ENCODE data around the gene GABBR2.
A peak's percentile ranks its signal among the peaks of the same experiment; 100 is the strongest.
"Not testable (repeated sequence)": the region's sequence is repeated elsewhere in the genome, so short reads cannot be mapped to it uniquely, and the experiment has no call there.

Gene GABBR2

DNA sequence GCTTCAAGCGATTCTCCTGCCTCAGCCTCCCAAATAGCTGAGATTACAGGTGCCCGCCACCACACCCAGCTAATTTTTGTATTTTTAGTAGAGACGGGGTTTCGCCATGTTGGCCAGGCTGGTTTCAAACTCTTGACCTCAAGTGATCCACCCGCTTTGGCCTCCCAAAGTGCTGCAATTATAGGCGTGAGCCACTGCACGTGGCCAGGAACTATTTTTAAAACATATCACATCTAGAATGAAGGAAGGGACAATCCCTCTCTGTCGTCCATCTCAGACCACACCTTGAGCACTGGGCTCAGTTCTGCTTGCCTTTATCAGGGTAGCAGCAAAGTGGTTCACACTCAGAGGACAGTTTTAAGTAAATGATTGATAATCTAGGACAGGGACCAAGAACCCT is 207.5 kb downstream of the GABBR2 start:
- H3K9ac ChIP-seq (ENCODE audit: low read depth, low read length); H3K9me3 ChIP-seq (replicated peaks; ENCODE audit: low read length): not testable (repeated sequence)

DNA sequence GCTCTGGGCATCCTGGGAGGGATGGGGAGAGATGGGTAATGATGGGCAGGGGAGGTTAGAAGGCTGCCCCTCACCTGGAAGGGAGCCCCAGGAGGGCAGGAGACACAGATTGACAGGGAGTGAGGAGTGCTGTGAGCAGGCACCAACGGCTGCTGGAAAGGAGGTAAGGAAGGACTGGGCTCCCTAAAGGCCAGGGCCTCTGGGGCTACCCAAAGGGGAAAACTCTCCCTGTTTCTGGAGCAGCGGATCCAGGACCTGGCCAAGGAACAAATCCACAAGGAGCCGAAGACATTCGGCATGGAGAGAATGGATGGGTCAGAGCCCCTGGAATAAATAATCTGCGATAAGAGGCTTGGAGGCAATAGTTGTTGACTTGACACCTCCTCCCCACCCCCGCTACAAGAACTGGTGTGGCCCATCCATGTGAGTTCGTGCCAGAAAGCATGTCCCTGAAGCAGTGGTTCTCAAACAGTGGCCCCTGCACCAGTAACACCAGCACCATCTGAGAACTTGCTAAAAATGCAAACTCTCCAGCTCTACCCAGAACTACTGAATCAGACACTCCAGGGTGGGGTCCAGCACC is 208.3 kb downstream of the GABBR2 start:
- Histone ChIP-seq H3K9ac (ENCODE audit: low read depth, low read length) (no peak overlapping the region), H3K9me3 (replicated peaks; ENCODE audit: low read length) (no peaks in the 10 kb centered on the region), H3K4me3 (ENCODE audit: low read length) (no peak overlapping the region), H3K4me2 (ENCODE audit: low read length) (no peak overlapping the region), H3K27me3 (ENCODE audit: control insufficient read depth, insufficient read depth, low read length) (peaks cover 4% of the 10 kb centered on the region), H3K4me1 (ENCODE audit: control insufficient read depth, insufficient read depth, low read length) (peaks cover 14% of the 10 kb centered on the region), H3K36me3 (ENCODE audit: insufficient read depth, low read length) (no peaks in the 10 kb centered on the region)

More for the DNA sequence above, 207.5 kb downstream of the GABBR2 start:
- H3K36me3 ChIP-seq (ENCODE audit: insufficient read depth, low read length); H3K27me3 ChIP-seq (ENCODE audit: control insufficient read depth, insufficient read depth, low read length); H3K4me3 ChIP-seq (ENCODE audit: low read length); H3K4me2 ChIP-seq (ENCODE audit: low read length): not testable (repeated sequence)
- H3K4me1 ChIP-seq (ENCODE audit: control insufficient read depth, insufficient read depth, low read length): peaks cover 14% of the 10 kb centered on the region

DNA sequence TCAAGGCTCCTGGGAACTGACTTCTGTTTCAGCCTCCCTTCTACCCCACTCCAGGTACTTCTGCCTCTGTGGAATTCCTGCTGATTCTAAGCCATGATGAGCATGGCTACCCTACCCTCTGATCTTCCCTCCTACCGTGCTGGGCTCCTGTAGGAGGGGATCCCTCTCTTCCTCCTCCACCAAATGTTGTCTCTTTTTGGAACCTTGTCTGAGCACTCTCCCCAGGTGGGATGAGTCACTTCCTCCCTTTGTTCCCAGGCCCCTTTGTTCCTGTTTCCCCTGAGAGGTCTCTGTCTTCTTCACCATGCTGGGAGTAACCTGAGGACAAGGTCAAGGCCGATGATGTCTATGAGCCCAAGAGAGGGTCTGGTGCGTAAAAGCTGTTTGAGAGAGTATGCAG is 213.2 kb downstream of the GABBR2 start:
- H3K27me3 ChIP-seq (ENCODE audit: control insufficient read depth, insufficient read depth, low read length): no peaks in the 10 kb centered on the region
- no peak overlapping the region for H3K4me3 ChIP-seq (ENCODE audit: low read length)
- no peak overlapping the region for H3K9ac ChIP-seq (ENCODE audit: low read depth, low read length)
- H3K4me1 ChIP-seq (ENCODE audit: control insufficient read depth, insufficient read depth, low read length): peaks cover 15% of the 10 kb centered on the region
- no peaks in the 10 kb centered on the region for H3K9me3 ChIP-seq (replicated peaks; ENCODE audit: low read length)
- no peak overlapping the region for H3K4me2 ChIP-seq (ENCODE audit: low read length)
- no peaks in the 10 kb centered on the region for H3K36me3 ChIP-seq (ENCODE audit: insufficient read depth, low read length)

GRCh38 chr9:98494852-98495251 is 213.9 kb downstream of the GABBR2 start:
- Histone ChIP-seq H3K9ac (ENCODE audit: low read depth, low read length) (no peak overlapping the region), H3K9me3 (replicated peaks; ENCODE audit: low read length) (no peaks in the 10 kb centered on the region), H3K36me3 (ENCODE audit: insufficient read depth, low read length) (no peaks in the 10 kb centered on the region), H3K4me3 (ENCODE audit: low read length) (no peak overlapping the region), H3K4me1 (ENCODE audit: control insufficient read depth, insufficient read depth, low read length) (peaks cover 18% of the 10 kb centered on the region), H3K4me2 (ENCODE audit: low read length) (no peak overlapping the region), H3K27me3 (ENCODE audit: control insufficient read depth, insufficient read depth, low read length) (no peaks in the 10 kb centered on the region)

DNA sequence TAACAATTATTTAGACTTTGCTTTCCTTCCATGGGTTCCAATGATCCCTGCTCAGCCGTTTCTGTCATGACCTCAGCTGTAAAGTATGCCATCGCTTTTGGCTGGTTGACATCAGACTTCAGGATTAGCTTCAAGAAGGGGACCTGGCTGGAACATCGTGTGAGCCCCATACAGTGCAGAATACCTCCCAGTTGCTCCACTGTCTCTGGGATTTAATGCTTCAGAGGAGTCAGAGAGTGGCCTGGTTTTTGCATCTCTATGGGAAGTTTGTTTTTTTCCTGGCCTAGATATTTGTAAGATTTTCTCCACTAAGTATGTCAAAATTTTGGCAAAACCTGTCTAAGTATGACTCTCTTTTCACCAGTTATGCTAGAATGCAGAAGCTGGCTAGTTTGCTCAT is 216.9 kb downstream of the GABBR2 start:
- H3K36me3 ChIP-seq (ENCODE audit: insufficient read depth, low read length): no peaks in the 10 kb centered on the region
- H3K9ac ChIP-seq (ENCODE audit: low read depth, low read length): no peak overlapping the region
- H3K4me3 ChIP-seq (ENCODE audit: low read length): no peak overlapping the region
- no peaks in the 10 kb centered on the region for H3K27me3 ChIP-seq (ENCODE audit: control insufficient read depth, insufficient read depth, low read length)
- no peaks in the 10 kb centered on the region for H3K9me3 ChIP-seq (replicated peaks; ENCODE audit: low read length)
- peaks cover 37% of the 10 kb centered on the region for H3K4me1 ChIP-seq (ENCODE audit: control insufficient read depth, insufficient read depth, low read length)
- peak overlapping the region; percentile 34 for H3K4me2 ChIP-seq (ENCODE audit: low read length)

DNA sequence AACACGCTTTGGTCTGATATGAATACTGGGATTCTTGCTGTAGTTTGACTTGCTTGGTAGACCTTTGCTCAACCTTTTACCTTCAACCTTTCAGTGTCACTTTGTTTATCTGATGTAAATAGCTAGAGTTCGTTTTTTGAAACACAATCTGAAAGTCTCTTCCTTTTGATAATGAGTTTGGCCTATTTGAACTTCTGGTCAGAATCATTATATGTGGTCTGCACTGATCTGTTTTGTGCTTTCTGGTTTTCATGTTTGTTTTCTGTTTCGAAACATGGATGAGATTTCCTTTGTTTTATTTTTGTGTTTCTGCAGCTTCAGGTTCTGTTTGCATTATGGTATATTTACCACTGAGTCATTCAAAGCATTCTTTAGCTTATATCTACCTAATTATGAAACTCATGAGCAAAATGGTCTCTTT is 217.5 kb downstream of the GABBR2 start:
- Histone ChIP-seq H3K9me3 (replicated peaks; ENCODE audit: low read length) (no peaks in the 10 kb centered on the region), H3K4me1 (ENCODE audit: control insufficient read depth, insufficient read depth, low read length) (peaks cover 37% of the 10 kb centered on the region), H3K4me2 (ENCODE audit: low read length) (peak overlapping the region; percentile 34), H3K36me3 (ENCODE audit: insufficient read depth, low read length) (no peaks in the 10 kb centered on the region), H3K9ac (ENCODE audit: low read depth, low read length) (no peak overlapping the region), H3K27me3 (ENCODE audit: control insufficient read depth, insufficient read depth, low read length) (no peaks in the 10 kb centered on the region), H3K4me3 (ENCODE audit: low read length) (no peak overlapping the region)

DNA sequence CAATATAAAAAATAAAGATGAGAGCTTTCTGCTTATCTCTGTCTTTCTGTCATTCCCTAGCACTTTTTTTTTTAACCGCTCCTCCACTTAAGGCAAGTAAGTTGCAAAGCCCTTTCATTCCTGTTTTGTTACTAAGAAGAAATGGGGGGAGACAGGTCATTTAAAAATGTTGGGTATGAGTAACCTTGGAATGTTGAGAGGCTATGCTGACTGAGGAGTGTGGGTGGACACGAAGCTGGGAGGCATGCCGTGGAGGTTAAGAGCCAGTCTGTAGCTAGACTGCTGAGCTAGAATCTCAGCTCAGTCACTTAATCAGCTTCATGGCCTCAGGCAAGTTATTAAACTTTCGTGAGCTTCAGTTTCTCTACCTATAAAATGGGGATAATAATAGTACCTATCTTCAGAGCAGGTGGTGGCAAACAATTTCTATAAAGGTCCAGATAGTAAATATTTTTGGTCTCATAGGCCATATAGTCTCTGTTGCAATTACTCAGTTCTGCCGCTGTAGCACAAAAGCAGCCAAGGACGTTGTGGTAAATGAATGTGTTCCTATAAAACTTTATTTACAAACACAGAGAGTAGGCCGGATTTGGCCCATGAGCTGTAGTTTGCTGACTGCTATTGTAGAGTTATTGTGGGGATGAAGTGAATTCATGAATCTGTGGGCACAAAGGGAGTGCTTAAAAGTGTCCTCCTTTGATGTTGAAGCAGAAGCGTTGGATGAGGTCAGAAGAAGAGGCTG is 220.0 kb downstream of the GABBR2 start:
- Histone ChIP-seq H3K4me3 (ENCODE audit: low read length) (no peak overlapping the region), H3K9ac (ENCODE audit: low read depth, low read length) (peak overlapping the region; percentile 4), H3K27me3 (ENCODE audit: control insufficient read depth, insufficient read depth, low read length) (peaks cover 3% of the 10 kb centered on the region)

DNA sequence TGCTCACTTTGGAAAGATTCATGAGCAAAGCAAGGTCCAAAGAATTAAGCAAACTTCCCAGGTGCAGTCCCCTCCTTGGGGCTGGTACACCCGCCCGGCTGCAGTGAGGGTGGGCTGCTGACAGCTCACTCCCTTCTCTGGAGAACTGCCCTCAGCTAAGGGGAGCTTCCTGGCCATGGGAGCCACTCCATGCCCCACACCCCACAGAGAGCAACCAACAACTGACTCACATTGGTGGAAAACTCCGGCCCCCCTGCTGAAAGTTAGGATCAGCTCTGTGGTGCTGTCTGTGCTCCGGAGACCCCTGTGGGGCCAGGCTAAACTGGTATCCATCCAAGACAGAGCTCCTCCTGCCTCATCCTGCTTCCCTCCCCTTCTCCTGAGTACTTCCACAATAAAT is 223.0 kb downstream of the GABBR2 start:
- no peaks in the 10 kb centered on the region for H3K36me3 ChIP-seq (ENCODE audit: insufficient read depth, low read length)
- no peak overlapping the region for H3K4me3 ChIP-seq (ENCODE audit: low read length)
- H3K4me2 ChIP-seq (ENCODE audit: low read length): no peak overlapping the region
- H3K9me3 ChIP-seq (replicated peaks; ENCODE audit: low read length): no peaks in the 10 kb centered on the region
- H3K9ac ChIP-seq (ENCODE audit: low read depth, low read length): no peak overlapping the region
- H3K27me3 ChIP-seq (ENCODE audit: control insufficient read depth, insufficient read depth, low read length): peaks cover 8% of the 10 kb centered on the region
- H3K4me1 ChIP-seq (ENCODE audit: control insufficient read depth, insufficient read depth, low read length): peaks cover 23% of the 10 kb centered on the region

More for the DNA sequence above, 220.0 kb downstream of the GABBR2 start:
- Histone ChIP-seq H3K4me1 (ENCODE audit: control insufficient read depth, insufficient read depth, low read length) (peaks cover 37% of the 10 kb centered on the region), H3K4me2 (ENCODE audit: low read length) (peak overlapping the region; percentile 41), H3K9me3 (replicated peaks; ENCODE audit: low read length) (no peaks in the 10 kb centered on the region), H3K36me3 (ENCODE audit: insufficient read depth, low read length) (no peaks in the 10 kb centered on the region)

DNA sequence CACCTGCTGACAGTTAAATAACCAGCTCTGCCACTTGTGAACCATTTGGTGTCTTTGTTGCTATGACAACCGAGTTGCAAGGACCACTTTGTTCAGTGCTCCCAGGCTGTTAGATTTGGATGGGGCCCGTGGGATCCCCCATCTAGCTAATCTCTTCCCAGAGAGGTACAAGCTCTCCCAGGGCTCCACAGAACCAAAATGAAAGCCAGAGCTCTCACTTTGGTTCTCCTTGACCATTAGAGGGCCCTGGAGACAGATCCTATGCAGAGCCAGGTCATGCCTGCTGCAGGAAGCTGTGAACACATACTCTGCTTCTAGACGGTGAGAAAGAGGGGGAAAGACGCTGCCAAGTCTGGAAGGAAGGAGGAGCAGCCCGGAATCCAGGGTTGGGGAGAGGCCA is 224.6 kb downstream of the GABBR2 start:
- Histone ChIP-seq H3K4me2 (ENCODE audit: low read length) (no peak overlapping the region), H3K9me3 (replicated peaks; ENCODE audit: low read length) (no peaks in the 10 kb centered on the region), H3K4me1 (ENCODE audit: control insufficient read depth, insufficient read depth, low read length) (peaks cover 15% of the 10 kb centered on the region), H3K9ac (ENCODE audit: low read depth, low read length) (no peak overlapping the region), H3K4me3 (ENCODE audit: low read length) (no peak overlapping the region), H3K27me3 (ENCODE audit: control insufficient read depth, insufficient read depth, low read length) (peaks cover 8% of the 10 kb centered on the region), H3K36me3 (ENCODE audit: insufficient read depth, low read length) (no peaks in the 10 kb centered on the region)

- H3K27me3 ChIP-seq (ENCODE audit: control insufficient read depth, insufficient read depth, low read length): peaks cover 8% of the 10 kb centered on the region
- no peak overlapping the region for H3K4me3 ChIP-seq (ENCODE audit: low read length)
- no peaks in the 10 kb centered on the region for H3K9me3 ChIP-seq (replicated peaks; ENCODE audit: low read length)
- H3K4me2 ChIP-seq (ENCODE audit: low read length): no peak overlapping the region
- no peaks in the 10 kb centered on the region for H3K4me1 ChIP-seq (ENCODE audit: control insufficient read depth, insufficient read depth, low read length)
- no peak overlapping the region for H3K9ac ChIP-seq (ENCODE audit: low read depth, low read length)
- no peaks in the 10 kb centered on the region for H3K36me3 ChIP-seq (ENCODE audit: insufficient read depth, low read length)
Observed at GRCh38 chr9:98482226-98482625, 226.5 kb downstream of the GABBR2 start.

DNA sequence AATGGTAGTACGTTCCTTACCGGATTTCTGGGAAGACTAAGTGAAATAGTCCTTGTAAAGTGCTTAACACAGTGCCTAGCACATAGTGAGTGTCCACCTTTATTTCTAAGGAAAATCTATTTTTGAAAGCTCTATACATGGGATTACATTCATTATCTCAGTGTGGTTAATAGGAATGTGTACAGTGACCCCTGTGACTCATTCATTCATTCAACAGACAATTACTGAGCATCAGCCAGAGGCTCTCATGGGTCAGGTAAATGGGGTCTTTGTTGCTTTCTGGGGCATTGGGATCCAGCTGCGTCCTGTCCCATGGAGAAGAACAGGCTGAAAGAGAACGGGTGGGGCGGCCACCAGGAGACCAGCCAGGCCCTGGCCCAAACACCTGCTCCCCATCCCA is 227.1 kb downstream of the GABBR2 start:
- Histone ChIP-seq H3K4me3 (ENCODE audit: low read length) (no peak overlapping the region), H3K27me3 (ENCODE audit: control insufficient read depth, insufficient read depth, low read length) (peaks cover 8% of the 10 kb centered on the region), H3K4me1 (ENCODE audit: control insufficient read depth, insufficient read depth, low read length) (no peaks in the 10 kb centered on the region), H3K4me2 (ENCODE audit: low read length) (no peak overlapping the region), H3K9me3 (replicated peaks; ENCODE audit: low read length) (no peaks in the 10 kb centered on the region), H3K9ac (ENCODE audit: low read depth, low read length) (no peak overlapping the region), H3K36me3 (ENCODE audit: insufficient read depth, low read length) (no peaks in the 10 kb centered on the region)

Measured in skeletal muscle satellite cell (primary cell).